Measurements from ENCODE around the gene GBGT1. TPM values are rescaled to one million over a fixed set of nuclear protein-coding genes. Genes with fewer than 3 reads are reported as not detected.

Gene GBGT1
- total and polyA plus RNA-seq, 8 donors = 1.2 to 37.9 (median 22.6) TPM

GRCh38 chr9:133204335-133204992 is 40.8 kb upstream of the GBGT1 start:
- intact Hi-C loops (cut with DNase I; ENCODE audit: low total_unique reads) = no loop called here
- no peak overlapping the region for H3K4me3 ChIP-seq
- H3K9me3 ChIP-seq = peaks cover 0 to 4% (median 0%) of the 10 kb centered on the region in 4 donors
- no peaks in the 10 kb centered on the region for H3K36me3 ChIP-seq
- peak in 1 of 2 donors; percentile 14 for DNase-seq
- peaks cover 0 to 5% (median 0%) of the 10 kb centered on the region in 4 donors for H3K4me1 ChIP-seq
- WGBS, 5 donors = 79 to 90% (median 89%) methylated on average over 11 to 17 of the region's 17 CpGs
- H3K27ac ChIP-seq = no peak overlapping the region
- H3K27me3 ChIP-seq = peaks cover 0 to 75% (median 6%) of the 10 kb centered on the region in 3 donors
- no peak for TF ChIP-seq POLR2A (IDR thresholded peaks at IDR 0.05)
- no peak for TF ChIP-seq EP300 (IDR thresholded peaks at IDR 0.05)
- TF ChIP-seq CTCF (IDR thresholded peaks at IDR 0.05) = no peak
- TF ChIP-seq POLR2AphosphoS5 (IDR thresholded peaks at IDR 0.05) = no peak

- TF ChIP-seq EP300 (IDR thresholded peaks at IDR 0.05) (no peak), POLR2A (IDR thresholded peaks at IDR 0.05) (no peak), CTCF (IDR thresholded peaks at IDR 0.05) (no peak), POLR2AphosphoS5 (IDR thresholded peaks at IDR 0.05) (no peak)
- Histone ChIP-seq H3K27ac (no peak overlapping the region), H3K4me3 (no peak overlapping the region), H3K9me3 (peaks cover 0 to 4% (median 0%) of the 10 kb centered on the region in 4 donors), H3K4me1 (peaks cover 0 to 5% (median 0%) of the 10 kb centered on the region in 4 donors), H3K27me3 (peaks cover 0 to 77% (median 6%) of the 10 kb centered on the region in 3 donors), H3K36me3 (no peaks in the 10 kb centered on the region)
- peak in 1 of 2 donors; percentile 11 for DNase-seq
- 72 to 86% (median 76%) methylated on average over 9 to 10 of the region's 10 CpGs for WGBS, 5 donors
- intact Hi-C loops (cut with DNase I; ENCODE audit: low total_unique reads) = no loop called here
These were observed 39.9 kb upstream of the GBGT1 start for GRCh38 chr9:133203506-133204075.

GRCh38 chr9:133202688-133203453 is 39.2 kb upstream of the GBGT1 start:
- peak in 1 of 2 donors; percentile 16 for DNase-seq
- H3K27me3 ChIP-seq = peaks cover 0 to 75% (median 6%) of the 10 kb centered on the region in 3 donors
- peaks cover 0 to 5% (median 0%) of the 10 kb centered on the region in 4 donors for H3K4me1 ChIP-seq
- no peaks in the 10 kb centered on the region for H3K36me3 ChIP-seq
- H3K9me3 ChIP-seq = peaks cover 0 to 4% (median 0%) of the 10 kb centered on the region in 4 donors
- WGBS, 5 donors = 86 to 92% (median 91%) methylated on average over 14 of the region's 14 CpGs
- intact Hi-C loops (cut with DNase I; ENCODE audit: low total_unique reads) = no loop called here
- H3K4me3 ChIP-seq = no peak overlapping the region
- no peak overlapping the region for H3K27ac ChIP-seq
- TF ChIP-seq CTCF (IDR thresholded peaks at IDR 0.05) = no peak
- no peak for TF ChIP-seq POLR2A (IDR thresholded peaks at IDR 0.05)
- TF ChIP-seq EP300 (IDR thresholded peaks at IDR 0.05) = no peak
- TF ChIP-seq POLR2AphosphoS5 (IDR thresholded peaks at IDR 0.05) = no peak

GRCh38 chr9:133202145-133202513 is 38.4 kb upstream of the GBGT1 start:
- no peak for TF ChIP-seq POLR2AphosphoS5 (IDR thresholded peaks at IDR 0.05)
- no peak for TF ChIP-seq CTCF (IDR thresholded peaks at IDR 0.05)
- no peak for TF ChIP-seq POLR2A (IDR thresholded peaks at IDR 0.05)
- no peak for TF ChIP-seq EP300 (IDR thresholded peaks at IDR 0.05)
- WGBS, 5 donors = 76 to 83% (median 81%) methylated on average over 4 to 11 of the region's 11 CpGs
- no peak overlapping the region for H3K4me3 ChIP-seq
- DNase-seq = peak in 1 of 2 donors; percentile 15
- peaks cover 0 to 4% (median 0%) of the 10 kb centered on the region in 4 donors for H3K9me3 ChIP-seq
- H3K27ac ChIP-seq = no peak overlapping the region
- no peaks in the 10 kb centered on the region for H3K36me3 ChIP-seq
- peaks cover 0 to 5% (median 0%) of the 10 kb centered on the region in 4 donors for H3K4me1 ChIP-seq
- intact Hi-C loops (cut with DNase I; ENCODE audit: low total_unique reads) = no loop called here
- peaks cover 0 to 70% (median 6%) of the 10 kb centered on the region in 3 donors for H3K27me3 ChIP-seq

All from stomach (tissue), 9 donors.